Activated CD4-positive, alpha-beta T cell treated with anti-CD3 and anti-CD28 coated beads for 48 hours (primary cell): ENCODE measurements around the gene FYTTD1.
A peak's percentile ranks its signal among the peaks of the same experiment; 100 is the strongest.
"Not testable (repeated sequence)": the region's sequence is repeated elsewhere in the genome, so short reads cannot be mapped to it uniquely, and the experiment has no call there.

Experiments used
- DNase-seq: peaks from one replicate; pipeline ENCODE4 v3.0.0-alpha.2; 2020

FYTTD1 gene

GRCh38 chr3:197749601-197750395 is at the start of gene FYTTD1:
TSS of gene FYTTD1 (plus strand) at chr3:197749883. CDS start at chr3:197749972, 89 bp downstream.
- DNase-seq: peak; percentile 87

- no peak for DNase-seq
Observed at GRCh38 chr3:197700095-197700494, 49.6 kb upstream of the FYTTD1 start.

GRCh38 chr3:197701841-197702240 is 47.8 kb upstream of the FYTTD1 start:
- no peak for DNase-seq

- DNase-seq: no peak
Observed at GRCh38 chr3:197706658-197707057, 43.0 kb upstream of the FYTTD1 start.

- DNase-seq: no peak
Observed at GRCh38 chr3:197709135-197709534, 40.5 kb upstream of the FYTTD1 start.

- DNase-seq: not testable (repeated sequence)
Observed at GRCh38 chr3:197710965-197711364, 38.7 kb upstream of the FYTTD1 start.

- DNase-seq: peak; percentile 92
Observed at GRCh38 chr3:197711973-197712707, 37.5 kb upstream of the FYTTD1 start.

GRCh38 chr3:197713477-197713822 is 36.2 kb upstream of the FYTTD1 start:
- DNase-seq: no peak

GRCh38 chr3:197714251-197714650 is 35.4 kb upstream of the FYTTD1 start:
- DNase-seq: no peak

- peak; percentile 12 for DNase-seq
Observed at GRCh38 chr3:197718891-197719290, 30.8 kb upstream of the FYTTD1 start.

GRCh38 chr3:197720694-197721093 is 29.0 kb upstream of the FYTTD1 start:
- no peak for DNase-seq

- no peak for DNase-seq
Observed at GRCh38 chr3:197722734-197723133, 26.9 kb upstream of the FYTTD1 start.

- not testable (repeated sequence) for DNase-seq
Observed at GRCh38 chr3:197727878-197728277, 21.8 kb upstream of the FYTTD1 start.

GRCh38 chr3:197728487-197728886 is 21.2 kb upstream of the FYTTD1 start:
- no peak for DNase-seq

- DNase-seq: no peak
Observed at GRCh38 chr3:197730200-197730599, 19.5 kb upstream of the FYTTD1 start.

GRCh38 chr3:197730770-197731169 is 18.9 kb upstream of the FYTTD1 start:
- not testable (repeated sequence) for DNase-seq

- DNase-seq: not testable (repeated sequence)
Observed at GRCh38 chr3:197731483-197731882, 18.2 kb upstream of the FYTTD1 start.

- no peak for DNase-seq
Observed at GRCh38 chr3:197733042-197733441, 16.6 kb upstream of the FYTTD1 start.

- no peak for DNase-seq
Observed at GRCh38 chr3:197734667-197735318, 14.9 kb upstream of the FYTTD1 start.

GRCh38 chr3:197736010-197736490 is 13.6 kb upstream of the FYTTD1 start:
- DNase-seq: peak; percentile 71

- DNase-seq: peak; percentile 97
Observed at GRCh38 chr3:197736491-197737318, 13.0 kb upstream of the FYTTD1 start, which contains the start of gene RUBCN. TSS of gene RUBCN (minus strand) at chr3:197736904. CDS start at chr3:197736719, 185 bp downstream.

- DNase-seq: peak; percentile 10
Observed at GRCh38 chr3:197737319-197737649, 12.4 kb upstream of the FYTTD1 start.
